Measurements from ENCODE around the gene PHF12.

DNA sequence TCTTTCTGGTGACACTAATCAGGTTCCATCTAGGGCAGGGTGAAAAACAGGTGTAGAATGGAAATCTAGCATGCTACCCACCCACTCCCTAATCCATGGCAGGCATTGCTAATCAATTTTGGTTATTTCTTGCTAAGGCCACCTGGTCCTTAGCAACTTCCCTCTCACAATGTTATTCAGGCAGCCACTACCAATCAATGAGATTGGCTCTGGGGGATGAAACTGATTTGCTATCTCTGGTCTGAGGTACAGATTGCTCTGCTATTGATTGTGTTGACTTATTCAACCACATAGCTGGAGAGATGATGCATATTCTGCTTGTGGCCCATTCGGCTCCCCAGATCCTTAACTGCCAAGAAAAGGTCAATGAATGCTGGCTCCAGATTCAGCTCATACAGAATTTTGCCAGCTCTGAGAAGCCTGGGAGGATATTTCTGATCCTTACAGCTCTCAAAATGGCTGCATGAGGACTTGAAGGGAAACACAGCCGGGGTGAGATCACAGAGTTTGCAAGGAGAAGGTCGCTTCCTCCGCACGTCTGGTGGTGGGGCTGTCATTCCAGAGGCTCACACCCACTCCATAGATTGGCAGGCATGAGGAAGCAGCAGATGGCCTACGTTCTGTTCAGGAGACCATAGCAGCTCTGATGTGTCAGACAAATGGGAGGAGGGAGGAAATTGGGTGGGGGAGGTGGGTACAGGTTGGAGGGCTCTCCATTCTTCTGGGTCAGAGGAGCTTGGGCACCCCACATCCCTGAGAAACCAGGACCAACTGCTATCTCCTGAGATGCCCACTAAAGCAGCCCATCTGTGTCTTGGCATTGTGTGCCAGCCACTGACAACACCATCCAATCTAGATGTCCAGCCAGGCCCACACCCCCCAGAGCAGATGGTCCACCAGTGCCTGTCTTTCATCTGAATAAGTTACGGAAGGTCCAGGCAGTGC is 32.2 kb upstream of the PHF12 start:
- TF ChIP-seq, protein P1, sequence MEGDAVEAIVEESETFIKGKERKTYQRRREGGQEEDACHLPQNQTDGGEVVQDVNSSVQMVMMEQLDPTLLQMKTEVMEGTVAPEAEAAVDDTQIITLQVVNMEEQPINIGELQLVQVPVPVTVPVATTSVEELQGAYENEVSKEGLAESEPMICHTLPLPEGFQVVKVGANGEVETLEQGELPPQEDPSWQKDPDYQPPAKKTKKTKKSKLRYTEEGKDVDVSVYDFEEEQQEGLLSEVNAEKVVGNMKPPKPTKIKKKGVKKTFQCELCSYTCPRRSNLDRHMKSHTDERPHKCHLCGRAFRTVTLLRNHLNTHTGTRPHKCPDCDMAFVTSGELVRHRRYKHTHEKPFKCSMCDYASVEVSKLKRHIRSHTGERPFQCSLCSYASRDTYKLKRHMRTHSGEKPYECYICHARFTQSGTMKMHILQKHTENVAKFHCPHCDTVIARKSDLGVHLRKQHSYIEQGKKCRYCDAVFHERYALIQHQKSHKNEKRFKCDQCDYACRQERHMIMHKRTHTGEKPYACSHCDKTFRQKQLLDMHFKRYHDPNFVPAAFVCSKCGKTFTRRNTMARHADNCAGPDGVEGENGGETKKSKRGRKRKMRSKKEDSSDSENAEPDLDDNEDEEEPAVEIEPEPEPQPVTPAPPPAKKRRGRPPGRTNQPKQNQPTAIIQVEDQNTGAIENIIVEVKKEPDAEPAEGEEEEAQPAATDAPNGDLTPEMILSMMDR (IDR thresholded peaks at IDR 0.05), result no peak
- TF ChIP-seq POLR2A (IDR thresholded peaks at IDR 0.05; ENCODE audit: low read depth), result no peak
- no peak for TF ChIP-seq EP300 (IDR thresholded peaks at IDR 0.05)
